Liver (tissue), 9 donors: ENCODE data around the gene PTH1R. TPM values are rescaled to one million over a fixed set of nuclear protein-coding genes. Genes with fewer than 3 reads are reported as not detected.

Experiments
- DNase-seq: peaks from one replicate; pipeline ENCODE4 v3.0.0-alpha.2; 2017; ENCODE audit warnings: low spot score
- H3K27ac ChIP-seq, 2 donors: one replicate each; pipeline ENCODE4 v1.7.0; 2013; ENCODE audit warnings: inconsistent platforms in 2 of 2, low read length in 2 of 2, control low read depth in 1 of 2, low read depth in 1 of 2, mild to moderate bottlenecking in 1 of 2
- H3K27me3 ChIP-seq, 4 donors: one replicate each; pipeline versions ENCODE4 v1.6.1 to v1.7.0; 2013; ENCODE audit warnings: low read length in 3 of 4, inconsistent platforms in 1 of 4, mild to moderate bottlenecking in 1 of 4, moderate library complexity in 1 of 4; ENCODE audit not compliant: control insufficient read depth in 4 of 4, insufficient read depth in 4 of 4
- H3K36me3 ChIP-seq, 4 donors: one replicate each; pipeline versions ENCODE4 v1.6.1 to v1.7.0; 2013; ENCODE audit warnings: low read length in 3 of 4, mild to moderate bottlenecking in 3 of 4, low read depth in 1 of 4, moderate library complexity in 1 of 4; ENCODE audit not compliant: control insufficient read depth in 4 of 4, insufficient read depth in 3 of 4
- H3K4me1 ChIP-seq, 4 donors: one replicate each; pipeline versions ENCODE4 v1.6.1 to v1.7.0; 2013; ENCODE audit warnings: low read length in 3 of 4, mild to moderate bottlenecking in 3 of 4, moderate library complexity in 1 of 4; ENCODE audit not compliant: control insufficient read depth in 4 of 4, insufficient read depth in 4 of 4
- H3K4me3 ChIP-seq, 3 donors: one replicate each; pipeline versions ENCODE4 v1.6.1 to v1.7.0; 2013; ENCODE audit warnings: low read length in 3 of 3, control low read depth in 1 of 3, low read depth in 1 of 3, mild to moderate bottlenecking in 1 of 3
- H3K9ac ChIP-seq, 2 donors: one replicate each; pipeline ENCODE4 v1.7.0; 2013; ENCODE audit warnings: low read length in 2 of 2, mild to moderate bottlenecking in 2 of 2, moderate library complexity in 2 of 2, control low read depth in 1 of 2, low read depth in 1 of 2
- H3K9me3 ChIP-seq, 4 donors: one replicate each; pipeline versions ENCODE4 v1.6.1 to v1.7.0; 2013; ENCODE audit warnings: low read length in 3 of 4; ENCODE audit not compliant: control insufficient read depth in 4 of 4
- CTCF ChIP-seq: fragments of 150-350 bp; IDR thresholded peaks from 2 replicates; pipeline ENCODE4 v1.5.1; 2017; ENCODE audit warnings: improper control_type of control experiment, low read depth, low read length; ENCODE audit not compliant: missing input control
- EGR1 ChIP-seq, 2 donors: IDR thresholded peaks; 2 replicates each; pipeline ENCODE4 v1.6.1; 2016 to 2018; ENCODE audit warnings: antibody characterized with exemption in 2 of 2, low read depth in 2 of 2
- FOXA1 ChIP-seq: IDR thresholded peaks from 2 replicates; pipeline ENCODE4 v1.6.1; 2016; ENCODE audit warnings: antibody characterized with exemption
- FOXA2 ChIP-seq: IDR thresholded peaks from 2 replicates; pipeline ENCODE4 v1.6.1; 2016; ENCODE audit warnings: antibody characterized with exemption
- GABPA ChIP-seq, 2 donors: IDR thresholded peaks in 1 of 2; conservative IDR thresholded peaks in 1 of 2; 2 replicates each; pipeline ENCODE4 v1.6.1; 2016; ENCODE audit warnings: antibody characterized with exemption in 2 of 2, mild to moderate bottlenecking in 1 of 2, moderate library complexity in 1 of 2
- JUND ChIP-seq, 2 donors: IDR thresholded peaks; 2 replicates each; pipeline ENCODE4 v1.6.1; 2016; ENCODE audit warnings: antibody characterized with exemption in 2 of 2
- MAX ChIP-seq: IDR thresholded peaks from 2 replicates; pipeline ENCODE4 v1.6.1; 2016; ENCODE audit warnings: antibody characterized with exemption
- NR2F2 ChIP-seq: IDR thresholded peaks from 2 replicates; pipeline ENCODE4 v1.6.1; 2016; ENCODE audit warnings: antibody characterized with exemption
- REST ChIP-seq: IDR thresholded peaks from 2 replicates; pipeline ENCODE4 v1.6.1; 2016; ENCODE audit warnings: antibody characterized with exemption, mild to moderate bottlenecking
- RXRA ChIP-seq, 2 donors: IDR thresholded peaks; 2 replicates each; pipeline ENCODE4 v1.6.1; 2017 to 2018; ENCODE audit warnings: antibody characterized with exemption in 2 of 2, mild to moderate bottlenecking in 1 of 2
- SP1 ChIP-seq: IDR thresholded peaks from 2 replicates; pipeline ENCODE4 v1.6.1; 2018; ENCODE audit warnings: antibody characterized with exemption, mild to moderate bottlenecking
- YY1 ChIP-seq: IDR thresholded peaks from 2 replicates; pipeline ENCODE4 v1.6.1; 2016; ENCODE audit warnings: antibody characterized with exemption, mild to moderate bottlenecking
- ZBTB33 ChIP-seq: IDR thresholded peaks from 2 replicates; pipeline ENCODE4 v1.6.1; 2016; ENCODE audit warnings: antibody characterized with exemption
- WGBS: extraction: QIAGEN DNeasy Blood & Tissue Kit; methylation state at CpG from one replicate; pipeline ENCODE4 v1.1.7; 2013; 5-methylcytosine and 5-hydroxymethylcytosine counted together
- polyA plus RNA-seq, 2 donors: library from polyadenylated mRNA; stranded (reverse) in 1 of 2; unstranded in 1 of 2; fragments of 200-250 nt in 1 of 2; fragments of >200 nt in 1 of 2; fragmentation: Nextera tagmentation in 1 of 2; extraction: Ambion mirVana in 1 of 2; gene quantifications; one replicate each; pipeline versions ENCODE4 v1.2.1 to v1.2.3, GENCODE V29; 2013 to 2015
- total RNA-seq, 2 donors: library from RNA; depleted of rRNA; stranded (reverse); fragments of >200 nt; gene quantifications; one replicate each; pipeline ENCODE4 v1.2.3, GENCODE V29; 2014
- donor health status: healthy.
- donor health status: healthy.
- donor health status: healthy.
- donor health status: healthy.
- donor health status: healthy.

The PTH1R gene
- total and polyA plus RNA-seq, 4 donors = 7.2 to 28.4 (median 23.6) TPM

- Histone ChIP-seq H3K27ac (no peak overlapping the region), H3K36me3 (no peaks in the 10 kb centered on the region), H3K27me3 (no peaks in the 10 kb centered on the region), H3K9me3 (no peaks in the 10 kb centered on the region), H3K4me3 (no peak overlapping the region), H3K4me1 (no peaks in the 10 kb centered on the region), H3K9ac (no peak overlapping the region)
- WGBS = 91% methylated on average over 15 of the region's 15 CpGs
- DNase-seq = no peak
- TF ChIP-seq JUND (IDR thresholded peaks at IDR 0.05) (no peak), NR2F2 (no peak), CTCF (no peak), ZBTB33 (no peak), SP1 (no peak), EGR1 (IDR thresholded peaks at IDR 0.05; ENCODE audit: low read depth in 2 of 2) (no peak), RXRA (IDR thresholded peaks at IDR 0.05) (no peak), REST (no peak), GABPA (IDR thresholded peaks at IDR 0.05 in 1 of 2, conservative IDR thresholded peaks at IDR 0.05 in 1 of 2) (no peak)
Observed at GRCh38 chr3:46902188-46902631, 24.7 kb downstream of the PTH1R start.

GRCh38 chr3:46903341-46904302 lies 26.1 kb downstream of the PTH1R start:
- 82% methylated on average over 21 of the region's 21 CpGs for WGBS
- DNase-seq = no peak

More at GRCh38 chr3:46903341-46904302, 26.1 kb downstream of the PTH1R start:
- TF ChIP-seq NR2F2 (no peak), MAX (no peak), JUND (IDR thresholded peaks at IDR 0.05) (no peak), FOXA1 (no peak), FOXA2 (no peak), CTCF (no peak), EGR1 (IDR thresholded peaks at IDR 0.05; ENCODE audit: low read depth in 2 of 2) (no peak), YY1 (no peak)
- Histone ChIP-seq H3K4me3 (no peak overlapping the region), H3K9me3 (no peaks in the 10 kb centered on the region), H3K9ac (no peak overlapping the region), H3K27ac (no peak overlapping the region), H3K4me1 (peaks cover 0 to 13% (median 7%) of the 10 kb centered on the region in 4 donors), H3K27me3 (no peaks in the 10 kb centered on the region), H3K36me3 (no peaks in the 10 kb centered on the region)
